HepG2 (cell line): ENCODE data around the gene OAF. TPM values are rescaled to one million over a fixed set of nuclear protein-coding genes. Genes with fewer than 3 reads are reported as not detected.

Source experiments
- DR1 ChIP-seq: sonication (generic); formaldehyde crosslinking; IDR thresholded peaks from 2 replicates; pipeline ENCODE4 v1.8.0; 2021; ENCODE audit warnings: mild to moderate bottlenecking, missing genetic modification reagents, inconsistent platforms
- FOSL1 ChIP-seq: sonication (generic); formaldehyde crosslinking; IDR thresholded peaks from 2 replicates; pipeline ENCODE4 v1.9.0; 2021; ENCODE audit warnings: missing genetic modification reagents, borderline replicate concordance
- HNF4A ChIP-seq: sonication (generic); formaldehyde crosslinking; IDR thresholded peaks from 2 replicates; pipeline ENCODE4 v1.4.0; 2020; ENCODE audit warnings: missing genetic modification reagents
- HNF4G ChIP-seq, 2 experiments: sonication (generic) in 1 of 2; formaldehyde crosslinking in 1 of 2; IDR thresholded peaks; 2 replicates each; pipeline versions ENCODE4 v1.4.0 to v1.6.1; 2011 to 2020; ENCODE audit warnings: borderline replicate concordance in 2 of 2, low read depth in 2 of 2, mild to moderate bottlenecking in 2 of 2, low read length in 1 of 2, missing genetic modification reagents in 1 of 2, moderate library complexity in 1 of 2
- HOMEZ ChIP-seq: IDR thresholded peaks from 2 replicates; pipeline ENCODE4 v1.6.1; 2016; ENCODE audit warnings: low read depth
- HOXA3 ChIP-seq: sonication (generic); formaldehyde crosslinking; IDR thresholded peaks from 2 replicates; pipeline ENCODE4 v1.5.0; 2020; ENCODE audit warnings: missing genetic modification reagents
- ISX ChIP-seq: sonication (generic); formaldehyde crosslinking; conservative IDR thresholded peaks from 2 replicates; pipeline ENCODE4 v1.5.0; 2020; ENCODE audit warnings: missing genetic modification reagents
- KAT8 ChIP-seq: IDR thresholded peaks from 2 replicates; pipeline ENCODE4 v1.6.1; 2016; ENCODE audit warnings: missing genetic modification reagents, missing compliant biosample characterization
- SPEN ChIP-seq: sonication (generic); formaldehyde crosslinking; IDR thresholded peaks from 2 replicates; pipeline ENCODE4 v1.5.1; 2020; ENCODE audit warnings: low read depth, mild to moderate bottlenecking, missing genetic modification reagents
- XRCC5 ChIP-seq: fragments of 200-400 bp; formaldehyde crosslinking; optimal IDR thresholded peaks from 2 replicates; pipeline ENCODE3; 2017; ENCODE audit warnings: mild to moderate bottlenecking, low read length
- ZNF547 ChIP-seq: sonication (generic); formaldehyde crosslinking; IDR thresholded peaks from 2 replicates; pipeline ENCODE4 v1.5.1; 2020; ENCODE audit warnings: mild to moderate bottlenecking, missing genetic modification reagents
- ZNF567 ChIP-seq: sonication (generic); formaldehyde crosslinking; IDR thresholded peaks from 2 replicates; pipeline ENCODE4 v1.8.1; 2023; ENCODE audit warnings: mild to moderate bottlenecking, missing genetic modification reagents, borderline replicate concordance
- ZNF616 ChIP-seq: sonication (generic); formaldehyde crosslinking; IDR thresholded peaks from 2 replicates; pipeline ENCODE4 v1.5.0; 2020; ENCODE audit warnings: low read depth, mild to moderate bottlenecking, missing genetic modification reagents
- ZSCAN9 ChIP-seq: IDR thresholded peaks from 2 replicates; pipeline ENCODE4 v1.6.1; 2016; ENCODE audit warnings: borderline replicate concordance
- polyA plus RNA-seq, 8 experiments: library from polyadenylated mRNA; depleted of rRNA in 3 of 8; stranded (reverse) in 7 of 8; unstranded in 1 of 8; fragments of >200 nt; fragmentation: Illumina TruSeq in 4 of 8; extraction: Trizol in 4 of 8; gene quantifications; 2 replicates each; pipeline versions ENCODE4 v1.2.1 to v1.2.3, GENCODE V29; 2011 to 2016; ENCODE audit warnings: low read depth in 4 of 8, missing spikeins in 1 of 8, mixed read lengths in 1 of 8; ENCODE audit not compliant: insufficient read depth in 1 of 8
- total RNA-seq, 5 experiments: library from RNA; depleted of rRNA; stranded (reverse); fragments of >200 nt; fragmentation: Illumina TruSeq; extraction: Trizol; gene quantifications; 2 replicates each; pipeline ENCODE4 v1.2.3, GENCODE V29; 2016; ENCODE audit warnings: low read depth in 1 of 5
- TF ChIP-seq, protein P1 (sequence below): sonication (generic); formaldehyde crosslinking; IDR thresholded peaks from 2 replicates; pipeline ENCODE4 v1.4.0; 2020; ENCODE audit warnings: low read depth, missing genetic modification reagents
- TF ChIP-seq, protein P2 (sequence below): sonication (generic); formaldehyde crosslinking; IDR thresholded peaks from 2 replicates; pipeline ENCODE4 v1.4.0; 2020; ENCODE audit warnings: missing genetic modification reagents
- TF ChIP-seq, protein P3 (sequence below): IDR thresholded peaks from 2 replicates; pipeline ENCODE4 v1.6.1; 2018; ENCODE audit warnings: missing genetic modification reagents
- TF ChIP-seq, protein P4 (sequence below): sonication (generic); formaldehyde crosslinking; IDR thresholded peaks from 2 replicates; pipeline ENCODE4 v1.5.0; 2020; ENCODE audit warnings: missing genetic modification reagents, mild to moderate bottlenecking, borderline replicate concordance

The OAF gene
- total and polyA plus RNA-seq, 2 of the 13 experiments (the other 11 are each of a cell fraction or from before 2014, with no cell fraction given) = 63.7 to 94.6 TPM

DNA sequence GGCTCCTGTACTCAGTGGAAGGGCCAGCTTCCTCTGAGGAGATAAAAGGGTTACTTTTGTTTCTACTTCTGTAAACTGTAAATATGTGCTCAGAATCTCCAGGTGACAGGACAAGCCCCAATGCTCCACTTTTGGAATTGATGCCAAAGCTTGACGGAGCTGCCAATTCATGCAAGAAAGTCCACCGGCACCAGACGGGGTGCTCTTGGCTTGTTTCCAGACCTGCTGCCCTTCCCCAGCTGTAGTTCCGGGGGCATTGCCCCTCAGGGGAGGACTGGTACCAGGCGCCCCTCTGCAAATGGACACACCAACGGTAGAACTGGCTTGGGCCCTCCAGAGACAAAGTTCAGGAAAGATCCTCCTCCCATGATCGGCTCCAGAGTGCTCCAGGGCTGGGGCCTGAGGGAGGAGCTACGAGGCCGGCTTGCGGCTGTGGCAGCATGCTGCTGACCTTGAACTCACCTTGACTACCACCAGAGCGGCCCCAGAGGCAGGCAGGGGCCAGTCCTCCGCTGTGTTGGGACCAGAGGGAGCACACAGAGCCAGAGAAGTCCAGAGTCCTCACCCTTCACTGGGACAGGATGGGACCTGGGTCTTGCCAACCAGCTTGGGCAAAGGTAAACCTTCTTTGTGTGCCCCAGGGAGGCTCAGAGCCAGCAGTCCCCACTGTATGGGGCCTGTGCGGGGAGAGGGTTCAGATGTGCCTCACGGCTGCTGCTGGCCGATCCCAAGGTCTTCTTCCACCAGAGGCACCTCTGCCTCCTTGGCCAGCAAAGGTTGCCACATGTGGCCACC, 17.8 kb upstream of the OAF start (continued):
- TF ChIP-seq, protein P1, sequence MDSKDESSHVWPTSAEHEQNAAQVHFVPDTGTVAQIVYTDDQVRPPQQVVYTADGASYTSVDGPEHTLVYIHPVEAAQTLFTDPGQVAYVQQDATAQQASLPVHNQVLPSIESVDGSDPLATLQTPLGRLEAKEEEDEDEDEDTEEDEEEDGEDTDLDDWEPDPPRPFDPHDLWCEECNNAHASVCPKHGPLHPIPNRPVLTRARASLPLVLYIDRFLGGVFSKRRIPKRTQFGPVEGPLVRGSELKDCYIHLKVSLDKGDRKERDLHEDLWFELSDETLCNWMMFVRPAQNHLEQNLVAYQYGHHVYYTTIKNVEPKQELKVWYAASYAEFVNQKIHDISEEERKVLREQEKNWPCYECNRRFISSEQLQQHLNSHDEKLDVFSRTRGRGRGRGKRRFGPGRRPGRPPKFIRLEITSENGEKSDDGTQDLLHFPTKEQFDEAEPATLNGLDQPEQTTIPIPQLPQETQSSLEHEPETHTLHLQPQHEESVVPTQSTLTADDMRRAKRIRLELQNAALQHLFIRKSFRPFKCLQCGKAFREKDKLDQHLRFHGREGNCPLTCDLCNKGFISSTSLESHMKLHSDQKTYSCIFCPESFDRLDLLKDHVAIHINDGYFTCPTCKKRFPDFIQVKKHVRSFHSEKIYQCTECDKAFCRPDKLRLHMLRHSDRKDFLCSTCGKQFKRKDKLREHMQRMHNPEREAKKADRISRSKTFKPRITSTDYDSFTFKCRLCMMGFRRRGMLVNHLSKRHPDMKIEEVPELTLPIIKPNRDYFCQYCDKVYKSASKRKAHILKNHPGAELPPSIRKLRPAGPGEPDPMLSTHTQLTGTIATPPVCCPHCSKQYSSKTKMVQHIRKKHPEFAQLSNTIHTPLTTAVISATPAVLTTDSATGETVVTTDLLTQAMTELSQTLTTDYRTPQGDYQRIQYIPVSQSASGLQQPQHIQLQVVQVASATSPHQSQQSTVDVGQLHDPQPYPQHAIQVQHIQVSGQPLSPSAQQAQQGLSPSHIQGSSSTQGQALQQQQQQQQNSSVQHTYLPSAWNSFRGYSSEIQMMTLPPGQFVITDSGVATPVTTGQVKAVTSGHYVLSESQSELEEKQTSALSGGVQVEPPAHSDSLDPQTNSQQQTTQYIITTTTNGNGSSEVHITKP = 0 out of 2 replicates have a peak, but pooled peaks have one; percentile 41
- TF ChIP-seq DR1 (CRISPR knock-in tag) = no peak
- TF ChIP-seq, protein P2, sequence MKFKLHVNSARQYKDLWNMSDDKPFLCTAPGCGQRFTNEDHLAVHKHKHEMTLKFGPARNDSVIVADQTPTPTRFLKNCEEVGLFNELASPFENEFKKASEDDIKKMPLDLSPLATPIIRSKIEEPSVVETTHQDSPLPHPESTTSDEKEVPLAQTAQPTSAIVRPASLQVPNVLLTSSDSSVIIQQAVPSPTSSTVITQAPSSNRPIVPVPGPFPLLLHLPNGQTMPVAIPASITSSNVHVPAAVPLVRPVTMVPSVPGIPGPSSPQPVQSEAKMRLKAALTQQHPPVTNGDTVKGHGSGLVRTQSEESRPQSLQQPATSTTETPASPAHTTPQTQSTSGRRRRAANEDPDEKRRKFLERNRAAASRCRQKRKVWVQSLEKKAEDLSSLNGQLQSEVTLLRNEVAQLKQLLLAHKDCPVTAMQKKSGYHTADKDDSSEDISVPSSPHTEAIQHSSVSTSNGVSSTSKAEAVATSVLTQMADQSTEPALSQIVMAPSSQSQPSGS = peak; percentile 73
- TF ChIP-seq FOSL1 (CRISPR knock-in tag) = no peak
- TF ChIP-seq ZNF547 (CRISPR knock-in tag) = peak; percentile 74; the same call in 1 of the 2 replicates
- TF ChIP-seq XRCC5 = peak; percentile 60
- peak; percentile 88 for TF ChIP-seq HOXA3 (CRISPR knock-in tag)
- peak; percentile 69; the same call in 1 of the 2 replicates for TF ChIP-seq ZSCAN9 (CRISPR knock-in tag)
- TF ChIP-seq KAT8 = peak; percentile 50; the same call in 1 of the 2 replicates
- TF ChIP-seq HNF4A = peak; percentile 95
- 0 out of 2 replicates have a peak, but pooled peaks have one; percentile 63 for TF ChIP-seq HOMEZ
- peak; percentile 86; the same call in 1 of the 2 replicates for TF ChIP-seq SPEN (CRISPR knock-in tag)
- peak; percentile 65; the same call in 1 of the 2 replicates for TF ChIP-seq HNF4G (IDR thresholded peaks at IDR 0.05; ENCODE audit: borderline replicate concordance, low read depth, low read length)
- peak; percentile 96 for TF ChIP-seq HNF4G (CRISPR knock-in tag; IDR thresholded peaks at IDR 0.05; ENCODE audit: borderline replicate concordance, low read depth)
- TF ChIP-seq ZNF567 (CRISPR knock-in tag) = 0 out of 2 replicates have a peak, but pooled peaks have one; percentile 57
- TF ChIP-seq, protein P3, sequence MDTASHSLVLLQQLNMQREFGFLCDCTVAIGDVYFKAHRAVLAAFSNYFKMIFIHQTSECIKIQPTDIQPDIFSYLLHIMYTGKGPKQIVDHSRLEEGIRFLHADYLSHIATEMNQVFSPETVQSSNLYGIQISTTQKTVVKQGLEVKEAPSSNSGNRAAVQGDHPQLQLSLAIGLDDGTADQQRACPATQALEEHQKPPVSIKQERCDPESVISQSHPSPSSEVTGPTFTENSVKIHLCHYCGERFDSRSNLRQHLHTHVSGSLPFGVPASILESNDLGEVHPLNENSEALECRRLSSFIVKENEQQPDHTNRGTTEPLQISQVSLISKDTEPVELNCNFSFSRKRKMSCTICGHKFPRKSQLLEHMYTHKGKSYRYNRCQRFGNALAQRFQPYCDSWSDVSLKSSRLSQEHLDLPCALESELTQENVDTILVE (CRISPR knock-in tag) = no peak; the same call in 1 of the 2 replicates
- TF ChIP-seq ISX = no peak
- TF ChIP-seq, protein P4, sequence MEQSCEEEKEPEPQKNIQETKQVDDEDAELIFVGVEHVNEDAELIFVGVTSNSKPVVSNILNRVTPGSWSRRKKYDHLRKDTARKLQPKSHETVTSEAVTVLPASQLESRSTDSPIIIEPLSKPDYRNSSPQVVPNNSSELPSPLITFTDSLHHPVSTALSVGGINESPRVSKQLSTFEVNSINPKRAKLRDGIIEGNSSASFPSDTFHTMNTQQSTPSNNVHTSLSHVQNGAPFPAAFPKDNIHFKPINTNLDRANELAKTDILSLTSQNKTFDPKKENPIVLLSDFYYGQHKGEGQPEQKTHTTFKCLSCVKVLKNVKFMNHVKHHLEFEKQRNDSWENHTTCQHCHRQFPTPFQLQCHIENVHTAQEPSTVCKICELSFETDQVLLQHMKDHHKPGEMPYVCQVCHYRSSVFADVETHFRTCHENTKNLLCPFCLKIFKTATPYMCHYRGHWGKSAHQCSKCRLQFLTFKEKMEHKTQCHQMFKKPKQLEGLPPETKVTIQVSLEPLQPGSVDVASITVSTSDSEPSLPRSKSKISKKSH (CRISPR knock-in tag) = peak; percentile 89
- no peak for TF ChIP-seq ZNF616 (CRISPR knock-in tag)
